ENCODE data around the gene RALGAPA2.

- TF ChIP-seq YY1 (IDR thresholded peaks at IDR 0.05; ENCODE audit: insufficient read depth, insufficient read length), result no peak
- TF ChIP-seq ZNF274 (IDR thresholded peaks at IDR 0.05; ENCODE audit: low read depth, low read length), result no peak
Measured at GRCh38 chr20:20706285-20706684, 6.2 kb downstream of the RALGAPA2 start.

Data from NT2/D1 (cell line).